Left lung (tissue), 10 donors: ENCODE data around the gene MOB2. TPM values are rescaled to one million over a fixed set of nuclear protein-coding genes. Genes with fewer than 3 reads are reported as not detected.

Experiments
- ATAC-seq: fragments of 200-7000 bp; cut with Tn5 transposase; one replicate; pipeline ENCODE4 v1.9.1; 2020; ENCODE audit warnings: moderate library complexity
- DNase-seq, 4 donors: peaks; one replicate each; pipeline ENCODE4 v3.0.0-alpha.2; 2013 to 2020
- H3K27ac ChIP-seq, 2 donors: fragments of 200-600 bp; sonication (generic) in 1 of 2; one replicate each; pipeline versions ENCODE4 v1.5.0 to v1.8.0; 2020 to 2021
- H3K27me3 ChIP-seq, 2 donors: fragments of 200-600 bp; sonication (generic) in 1 of 2; one replicate each; pipeline versions ENCODE4 v1.5.0 to v1.8.0; 2020 to 2021
- H3K36me3 ChIP-seq, 2 donors: fragments of 200-600 bp; sonication (generic) in 1 of 2; one replicate each; pipeline versions ENCODE4 v1.5.0 to v1.8.0; 2020 to 2021
- H3K4me1 ChIP-seq, 2 donors: fragments of 200-600 bp; one replicate each; pipeline ENCODE4 v1.8.0; 2021
- H3K4me3 ChIP-seq, 2 donors: fragments of 200-600 bp; sonication (generic) in 1 of 2; one replicate each; pipeline versions ENCODE4 v1.5.0 to v1.8.0; 2020 to 2021; ENCODE audit warnings: mild to moderate bottlenecking in 1 of 2
- H3K9me3 ChIP-seq, 2 donors: fragments of 200-600 bp; sonication (generic) in 1 of 2; one replicate each; pipeline versions ENCODE4 v1.5.0 to v1.8.0; 2020 to 2021
- CTCF ChIP-seq, 2 donors: fragments of 200-600 bp; sonication (generic) in 1 of 2; IDR thresholded peaks; one replicate each; pipeline versions ENCODE4 v1.5.0 to v1.8.0; 2021; ENCODE audit warnings: antibody characterized with exemption in 2 of 2
- intact Hi-C, 2 donors: fragments of 100-400 bp; cut with DNase I; formaldehyde crosslinking; loops; one replicate each; pipeline versions ENCODE4 v1.11.2 to v1.14.2; 2022
- polyA plus RNA-seq, 6 donors: library from polyadenylated mRNA; unstranded; fragments of 120-200 nt; gene quantifications; one replicate each; pipeline ENCODE4 v1.2.1, GENCODE V29; 2013; ENCODE audit not compliant: insufficient read length in 6 of 6
- total RNA-seq, 2 donors: library from RNA; stranded (reverse); fragmentation: NEBNext Ultra II Directional; extraction: Animal tissue kit (Norgen Biotek cat#: 25700); gene quantifications; one replicate each; pipeline ENCODE4 v1.2.1, GENCODE V29; 2021
- donor health status: DM: no; HTN: yes; CAD: no.
- donor health status: DM: no; HTN: no; CAD: no.

Gene MOB2
- total and polyA plus RNA-seq, 8 donors: 36.1 to 41.3 (median 37.3) TPM

GRCh38 chr11:1445741-1446445, 40.7 kb downstream of the MOB2 start:
- Histone ChIP-seq H3K27me3 (peaks cover 0 to 87% of the 10 kb centered on the region in 2 donors), H3K9me3 (no peaks in the 10 kb centered on the region), H3K4me1 (no peaks in the 10 kb centered on the region), H3K36me3 (no peaks in the 10 kb centered on the region), H3K4me3 (no peak overlapping the region), H3K27ac (no peak overlapping the region)
- no peak for TF ChIP-seq CTCF (IDR thresholded peaks at IDR 0.05)
- no peak for DNase-seq
- intact Hi-C loops: no loop called here
- ATAC-seq: peak; percentile 10

- Histone ChIP-seq H3K27me3 (peaks cover 0 to 86% of the 10 kb centered on the region in 2 donors), H3K4me3 (no peak overlapping the region), H3K36me3 (no peaks in the 10 kb centered on the region), H3K4me1 (no peaks in the 10 kb centered on the region), H3K9me3 (no peaks in the 10 kb centered on the region), H3K27ac (no peak overlapping the region)
- no peak for TF ChIP-seq CTCF (IDR thresholded peaks at IDR 0.05)
- intact Hi-C loops: no loop called here
- ATAC-seq: no peak
- no peak for DNase-seq
These were observed 41.7 kb downstream of the MOB2 start for GRCh38 chr11:1444823-1445422.

GRCh38 chr11:1444321-1444720, 42.3 kb downstream of the MOB2 start:
- no peaks in the 10 kb centered on the region for H3K36me3 ChIP-seq

GRCh38 chr11:1443737-1444136, 42.8 kb downstream of the MOB2 start:
- DNase-seq: no peak
- intact Hi-C loops: no loop called here
- Histone ChIP-seq H3K9me3 (no peaks in the 10 kb centered on the region), H3K4me3 (no peak overlapping the region), H3K27me3 (peaks cover 0 to 86% of the 10 kb centered on the region in 2 donors), H3K27ac (no peak overlapping the region), H3K36me3 (no peaks in the 10 kb centered on the region), H3K4me1 (no peaks in the 10 kb centered on the region)
- TF ChIP-seq CTCF (IDR thresholded peaks at IDR 0.05): no peak
- ATAC-seq: no peak

More at GRCh38 chr11:1444321-1444720, 42.3 kb downstream of the MOB2 start:
- peaks cover 0 to 86% of the 10 kb centered on the region in 2 donors for H3K27me3 ChIP-seq
- H3K4me1 ChIP-seq: no peaks in the 10 kb centered on the region
- no peak for TF ChIP-seq CTCF (IDR thresholded peaks at IDR 0.05)
- H3K9me3 ChIP-seq: no peaks in the 10 kb centered on the region
- DNase-seq (no peak), ATAC-seq (no peak)
- intact Hi-C loops: no loop called here
- no peak overlapping the region for H3K4me3 ChIP-seq
- H3K27ac ChIP-seq: no peak overlapping the region

- H3K27me3 ChIP-seq: peaks cover 0 to 86% of the 10 kb centered on the region in 2 donors
- no peak overlapping the region for H3K27ac ChIP-seq
- H3K4me3 ChIP-seq: no peak overlapping the region
- DNase-seq (no peak), ATAC-seq (no peak)
- H3K36me3 ChIP-seq: no peaks in the 10 kb centered on the region
- intact Hi-C loops: no loop called here
- no peak for TF ChIP-seq CTCF (IDR thresholded peaks at IDR 0.05)
- no peaks in the 10 kb centered on the region for H3K9me3 ChIP-seq
- no peaks in the 10 kb centered on the region for H3K4me1 ChIP-seq
These were observed 43.7 kb downstream of the MOB2 start for GRCh38 chr11:1442807-1443366.
